LNCaP clone FGC (cell line): ENCODE measurements around the gene MGAT5B.

Experiments used
- DNase-seq: peaks from one replicate; pipeline ENCODE4 v3.0.0-alpha.2; 2011; ENCODE audit warnings: low read depth
- H3K4me3 ChIP-seq: 2 replicates; pipeline ENCODE4 v1.5.1; 2011; ENCODE audit warnings: mild to moderate bottlenecking, low read depth, low read length, control low read depth
- CTCF ChIP-seq: IDR thresholded peaks from 2 replicates; pipeline ENCODE4 v1.5.1; 2012; ENCODE audit warnings: mild to moderate bottlenecking; ENCODE audit not compliant: control insufficient read depth, insufficient read depth; ENCODE audit errors: extremely low read depth

The MGAT5B gene

GRCh38 chr17:76929148-76929547 lies 60.9 kb downstream of the MGAT5B start:
- H3K4me3 ChIP-seq = no peak overlapping the region
- DNase-seq = no peak
- no peak for TF ChIP-seq CTCF

GRCh38 chr17:76929601-76930000 lies 61.4 kb downstream of the MGAT5B start:
- no peak for TF ChIP-seq CTCF
- H3K4me3 ChIP-seq = no peak overlapping the region

GRCh38 chr17:76930107-76930506 lies 61.9 kb downstream of the MGAT5B start:
- no peak for TF ChIP-seq CTCF
- no peak for DNase-seq
- no peak overlapping the region for H3K4me3 ChIP-seq

More at GRCh38 chr17:76929601-76930000, 61.4 kb downstream of the MGAT5B start:
- no peak for DNase-seq

GRCh38 chr17:76932402-76933333 lies 64.5 kb downstream of the MGAT5B start:
- TF ChIP-seq CTCF = no peak
- H3K4me3 ChIP-seq = no peak overlapping the region
- DNase-seq = no peak

GRCh38 chr17:76934561-76935320 lies 66.5 kb downstream of the MGAT5B start:
- no peak for DNase-seq
- H3K4me3 ChIP-seq = no peak overlapping the region
- no peak for TF ChIP-seq CTCF

GRCh38 chr17:76935331-76935730 lies 67.1 kb downstream of the MGAT5B start:
- no peak for TF ChIP-seq CTCF
- DNase-seq = no peak
- no peak overlapping the region for H3K4me3 ChIP-seq
